Measurements from ENCODE around the gene TXNDC11. TPM values are rescaled to one million over a fixed set of nuclear protein-coding genes. Genes with fewer than 3 reads are reported as not detected.

TXNDC11 gene
- total RNA-seq, 4 donors from 2014 or later = 45.7 to 67.2 (median 51.4) TPM

GRCh38 chr16:11674818-11675560, 67.7 kb downstream of the TXNDC11 start:
- Histone ChIP-seq H3K4me3 (no peak overlapping the region), H3K4me1 (peaks cover 0 to 88% (median 61%) of the 10 kb centered on the region in 4 donors), H3K27me3 (no peaks in the 10 kb centered on the region), H3K27ac (peak overlapping the region in 2 of 4 donors; percentile 50 to 95), H3K9me3 (no peaks in the 10 kb centered on the region), H3K36me3 (peaks cover 0 to 29% (median 10%) of the 10 kb centered on the region in 3 donors)
- 54 to 57% methylated on average over 15 of the region's 15 CpGs for WGBS, 2 donors
- TF ChIP-seq POLR2A (IDR thresholded peaks at IDR 0.05) (no peak), EP300 (IDR thresholded peaks at IDR 0.05) (no peak)
- TF ChIP-seq, protein P1, sequence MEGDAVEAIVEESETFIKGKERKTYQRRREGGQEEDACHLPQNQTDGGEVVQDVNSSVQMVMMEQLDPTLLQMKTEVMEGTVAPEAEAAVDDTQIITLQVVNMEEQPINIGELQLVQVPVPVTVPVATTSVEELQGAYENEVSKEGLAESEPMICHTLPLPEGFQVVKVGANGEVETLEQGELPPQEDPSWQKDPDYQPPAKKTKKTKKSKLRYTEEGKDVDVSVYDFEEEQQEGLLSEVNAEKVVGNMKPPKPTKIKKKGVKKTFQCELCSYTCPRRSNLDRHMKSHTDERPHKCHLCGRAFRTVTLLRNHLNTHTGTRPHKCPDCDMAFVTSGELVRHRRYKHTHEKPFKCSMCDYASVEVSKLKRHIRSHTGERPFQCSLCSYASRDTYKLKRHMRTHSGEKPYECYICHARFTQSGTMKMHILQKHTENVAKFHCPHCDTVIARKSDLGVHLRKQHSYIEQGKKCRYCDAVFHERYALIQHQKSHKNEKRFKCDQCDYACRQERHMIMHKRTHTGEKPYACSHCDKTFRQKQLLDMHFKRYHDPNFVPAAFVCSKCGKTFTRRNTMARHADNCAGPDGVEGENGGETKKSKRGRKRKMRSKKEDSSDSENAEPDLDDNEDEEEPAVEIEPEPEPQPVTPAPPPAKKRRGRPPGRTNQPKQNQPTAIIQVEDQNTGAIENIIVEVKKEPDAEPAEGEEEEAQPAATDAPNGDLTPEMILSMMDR (IDR thresholded peaks at IDR 0.05) = no peak
- DNase-seq (ENCODE audit: low spot score in 2 of 2) = no peak

GRCh38 chr16:11674001-11674817, 68.4 kb downstream of the TXNDC11 start:
- TF ChIP-seq POLR2A (IDR thresholded peaks at IDR 0.05) (no peak), EP300 (IDR thresholded peaks at IDR 0.05) (no peak)
- TF ChIP-seq, protein P1 (IDR thresholded peaks at IDR 0.05) = no peak
- no peak for DNase-seq (ENCODE audit: low spot score in 2 of 2)

GRCh38 chr16:11673091-11674000, 69.3 kb downstream of the TXNDC11 start:
- 62 to 69% methylated on average over 20 to 25 of the region's 25 CpGs for WGBS, 2 donors
- peak overlapping the region in 3 of 4 donors; percentile 59 to 95 (median 60) for H3K27ac ChIP-seq
- no peaks in the 10 kb centered on the region for H3K9me3 ChIP-seq
- H3K36me3 ChIP-seq = peaks cover 0 to 22% (median 0%) of the 10 kb centered on the region in 3 donors
- no peak overlapping the region for H3K4me3 ChIP-seq
- TF ChIP-seq EP300 (IDR thresholded peaks at IDR 0.05) = no peak
- TF ChIP-seq POLR2A (IDR thresholded peaks at IDR 0.05) = no peak
- TF ChIP-seq, protein P1 (IDR thresholded peaks at IDR 0.05) = no peak
- H3K27me3 ChIP-seq = no peaks in the 10 kb centered on the region
- peaks cover 0 to 87% (median 49%) of the 10 kb centered on the region in 4 donors for H3K4me1 ChIP-seq
- DNase-seq (ENCODE audit: low spot score in 2 of 2) = no peak

More at GRCh38 chr16:11674001-11674817, 68.4 kb downstream of the TXNDC11 start:
- Histone ChIP-seq H3K9me3 (no peaks in the 10 kb centered on the region), H3K4me3 (no peak overlapping the region), H3K4me1 (peaks cover 0 to 91% (median 57%) of the 10 kb centered on the region in 4 donors), H3K36me3 (peaks cover 0 to 24% (median 2%) of the 10 kb centered on the region in 3 donors), H3K27ac (peak overlapping the region in 3 of 4 donors; percentile 50 to 95 (median 53)), H3K27me3 (no peaks in the 10 kb centered on the region)
- 74 to 77% methylated on average over 24 to 25 of the region's 25 CpGs for WGBS, 2 donors

DNA sequence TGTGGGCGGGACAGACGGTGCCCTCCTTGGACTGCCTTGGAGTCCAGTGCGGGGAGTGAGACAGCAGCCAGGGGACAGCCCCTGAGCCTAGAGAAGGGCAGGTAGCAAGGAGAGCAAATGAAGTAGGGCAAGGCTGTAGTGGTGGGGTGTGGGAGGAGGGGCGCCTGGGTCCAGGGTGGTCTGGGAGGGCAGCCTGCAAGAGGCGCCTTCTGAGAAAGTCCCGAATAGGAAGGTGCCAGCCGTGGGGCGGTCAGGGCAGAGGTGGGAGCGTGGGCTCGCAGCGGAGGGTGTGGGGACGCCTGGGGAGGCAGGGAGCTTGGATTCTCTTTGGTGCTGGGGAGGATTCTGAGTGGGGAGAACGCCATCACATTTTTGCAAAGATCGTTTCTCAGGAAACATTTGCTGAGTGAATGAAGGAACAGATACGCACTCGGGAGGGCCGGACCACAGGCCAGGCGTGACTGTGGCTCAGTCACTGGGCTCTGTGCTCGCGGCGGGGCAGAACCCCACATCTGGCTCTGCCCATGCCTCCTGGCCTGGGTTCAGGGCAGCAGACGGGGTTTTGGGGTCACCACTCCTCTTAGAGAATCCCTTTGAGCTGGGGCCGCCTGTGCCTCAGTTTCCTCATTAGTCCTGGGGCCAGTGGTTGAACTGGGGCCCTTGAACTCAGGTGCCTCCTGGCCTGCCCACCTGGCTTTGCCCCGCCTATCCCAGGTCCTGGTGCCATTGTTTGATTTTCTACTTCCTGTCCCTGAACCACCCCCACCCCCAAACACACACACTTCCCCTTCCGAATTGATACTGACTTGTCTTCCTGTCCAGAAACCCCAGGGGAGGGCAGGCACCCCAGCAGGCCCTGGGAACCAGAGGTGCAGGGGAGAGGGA, 70.2 kb downstream of the TXNDC11 start:
- Histone ChIP-seq H3K4me1 (peaks cover 0 to 82% (median 43%) of the 10 kb centered on the region in 4 donors), H3K27me3 (no peaks in the 10 kb centered on the region), H3K27ac (peak overlapping the region in 3 of 4 donors; percentile 59 to 95 (median 95)), H3K9me3 (no peaks in the 10 kb centered on the region), H3K36me3 (peaks cover 0 to 22% (median 0%) of the 10 kb centered on the region in 3 donors), H3K4me3 (no peak overlapping the region)
- no peak for DNase-seq (ENCODE audit: low spot score in 2 of 2)
- 84% methylated on average over 25 of the region's 25 CpGs for WGBS, 2 donors
- TF ChIP-seq POLR2A (IDR thresholded peaks at IDR 0.05) (no peak), EP300 (IDR thresholded peaks at IDR 0.05) (no peak)
- TF ChIP-seq, protein P1 (IDR thresholded peaks at IDR 0.05) = no peak
